DOHH2 (cell line): ENCODE measurements around the gene NRXN3.

Experiments
- H3F3A ChIP-seq: fragments of 200-600 bp; sonication (generic), shearing (Covaris generic); 2 replicates; pipeline ENCODE4 v1.6.0; 2016; ENCODE audit warnings: antibody characterized with exemption, mild to moderate bottlenecking; ENCODE audit not compliant: control insufficient read depth, insufficient read depth
- H3K27ac ChIP-seq: fragments of 200-600 bp; sonication (generic); 2 replicates; pipeline ENCODE4 v1.5.1; 2014; ENCODE audit warnings: low read depth, mild to moderate bottlenecking, low read length, moderate library complexity
- H3K27me3 ChIP-seq: fragments of 200-600 bp; sonication (generic); 2 replicates; pipeline ENCODE4 v1.6.1; 2014; ENCODE audit warnings: mild to moderate bottlenecking, low read length, mixed read lengths; ENCODE audit not compliant: control insufficient read depth
- H3K36me3 ChIP-seq: fragments of 200-600 bp; sonication (generic); 2 replicates; pipeline ENCODE4 v1.6.1; 2014; ENCODE audit warnings: mild to moderate bottlenecking, low read length, moderate library complexity, mixed read lengths; ENCODE audit not compliant: control insufficient read depth
- H3K4me1 ChIP-seq: fragments of 200-600 bp; sonication (generic); 2 replicates; pipeline ENCODE4 v1.6.1; 2014; ENCODE audit warnings: mild to moderate bottlenecking, low read length, mixed read lengths; ENCODE audit not compliant: control insufficient read depth
- H3K4me2 ChIP-seq: fragments of 200-600 bp; sonication (generic); 2 replicates; pipeline ENCODE4 v1.6.0; 2014; ENCODE audit warnings: mild to moderate bottlenecking, low read length, moderate library complexity
- H3K4me3 ChIP-seq: fragments of 200-600 bp; sonication (generic); 2 replicates; pipeline ENCODE4 v1.5.1; 2014; ENCODE audit warnings: mild to moderate bottlenecking, low read length, mixed read lengths
- H3K79me2 ChIP-seq: fragments of 200-600 bp; sonication (generic); 2 replicates; pipeline ENCODE4 v1.6.1; 2014; ENCODE audit warnings: mild to moderate bottlenecking, low read length, mixed read lengths; ENCODE audit not compliant: control insufficient read depth
- H3K9me2 ChIP-seq: fragments of 200-600 bp; sonication (generic); replicated peaks from 2 replicates; pipeline ENCODE4 v1.6.1; 2014; ENCODE audit warnings: mild to moderate bottlenecking, low read length, mixed read lengths; ENCODE audit not compliant: control insufficient read depth
- H3K9me3 ChIP-seq: fragments of 200-600 bp; sonication (generic); 2 replicates; pipeline ENCODE4 v1.6.1; 2014; ENCODE audit warnings: antibody characterized with exemption, low read length, mixed read lengths; ENCODE audit not compliant: control insufficient read depth, insufficient read depth
- H4K20me1 ChIP-seq: fragments of 200-600 bp; sonication (generic); 2 replicates; pipeline ENCODE4 v1.6.0; 2014; ENCODE audit warnings: low read depth, mild to moderate bottlenecking, antibody characterized with exemption, low read length, moderate library complexity; ENCODE audit not compliant: control insufficient read depth, insufficient read depth
- CTCF ChIP-seq: fragments of 200-600 bp; sonication (generic); IDR thresholded peaks from one replicate; pipeline ENCODE4 v1.5.1; 2014; ENCODE audit warnings: antibody characterized with exemption, mild to moderate bottlenecking, low read depth, low read length; ENCODE audit not compliant: poor library complexity, severe bottlenecking
- EZH2phosphoT487 ChIP-seq: fragments of 200-600 bp; sonication (generic); IDR thresholded peaks from 2 replicates; pipeline ENCODE4 v1.6.1; 2017; ENCODE audit warnings: borderline replicate concordance, mild to moderate bottlenecking, antibody characterized with exemption, low read length, moderate library complexity, mixed read lengths

NRXN3 gene

GRCh38 chr14:79306546-79306945 lies 1136.4 kb downstream of the NRXN3 start:
- Histone ChIP-seq H3K79me2 (no peaks in the 10 kb centered on the region), H3K9me3 (no peaks in the 10 kb centered on the region), H3K4me1 (no peaks in the 10 kb centered on the region), H3K4me3 (no peak overlapping the region), H3K4me2 (no peak overlapping the region), H3K27me3 (no peaks in the 10 kb centered on the region), H3K36me3 (no peaks in the 10 kb centered on the region), H3K9me2 (no peaks in the 10 kb centered on the region), H4K20me1 (no peaks in the 10 kb centered on the region), H3F3A (no peaks in the 10 kb centered on the region), H3K27ac (no peak overlapping the region)
- TF ChIP-seq CTCF: no peak
- TF ChIP-seq EZH2phosphoT487: no peak

GRCh38 chr14:79318371-79318770 lies 1148.2 kb downstream of the NRXN3 start:
- Histone ChIP-seq H3K79me2 (no peaks in the 10 kb centered on the region), H3K27me3 (no peaks in the 10 kb centered on the region), H3K4me2 (no peak overlapping the region), H3K4me1 (no peaks in the 10 kb centered on the region), H4K20me1 (no peaks in the 10 kb centered on the region), H3K4me3 (no peak overlapping the region), H3K36me3 (no peaks in the 10 kb centered on the region), H3F3A (no peaks in the 10 kb centered on the region), H3K9me2 (no peaks in the 10 kb centered on the region), H3K27ac (no peak overlapping the region), H3K9me3 (no peaks in the 10 kb centered on the region)
- no peak for TF ChIP-seq EZH2phosphoT487
- no peak for TF ChIP-seq CTCF

GRCh38 chr14:79320561-79320960 lies 1150.4 kb downstream of the NRXN3 start:
- TF ChIP-seq CTCF: no peak
- TF ChIP-seq EZH2phosphoT487: no peak
- Histone ChIP-seq H3K79me2 (no peaks in the 10 kb centered on the region), H3F3A (no peaks in the 10 kb centered on the region), H3K27ac (no peak overlapping the region), H3K9me3 (no peaks in the 10 kb centered on the region), H3K4me3 (no peak overlapping the region), H3K36me3 (no peaks in the 10 kb centered on the region), H3K4me1 (no peaks in the 10 kb centered on the region), H3K4me2 (no peak overlapping the region), H3K9me2 (no peaks in the 10 kb centered on the region), H4K20me1 (no peaks in the 10 kb centered on the region), H3K27me3 (no peaks in the 10 kb centered on the region)

GRCh38 chr14:79321070-79321469 lies 1150.9 kb downstream of the NRXN3 start:
- Histone ChIP-seq H3K27me3 (no peaks in the 10 kb centered on the region), H3K4me2 (no peak overlapping the region), H3K27ac (no peak overlapping the region), H3K36me3 (no peaks in the 10 kb centered on the region), H3K4me3 (no peak overlapping the region), H3K9me2 (no peaks in the 10 kb centered on the region), H4K20me1 (no peaks in the 10 kb centered on the region), H3K9me3 (no peaks in the 10 kb centered on the region), H3K4me1 (no peaks in the 10 kb centered on the region), H3K79me2 (no peaks in the 10 kb centered on the region), H3F3A (no peaks in the 10 kb centered on the region)
- TF ChIP-seq EZH2phosphoT487: no peak
- TF ChIP-seq CTCF: no peak
